Kidney tubule cell (primary cell): ENCODE data around the gene OPA1.

Experiments
- DNase-seq: peaks from one replicate; pipeline ENCODE4 v3.0.0-alpha.2; 2018; ENCODE audit warnings: low spot score

The OPA1 gene

GRCh38 chr3:193592841-193593667 is at the start of gene OPA1:
Gene OPA1 (plus strand): TSS chr3:193593208. CDS start chr3:193593378, 170 bp downstream.
- DNase-seq: peak; percentile 99

- DNase-seq: no peak
Observed at GRCh38 chr3:193544289-193544688, 48.7 kb upstream of the OPA1 start.

GRCh38 chr3:193545304-193545703 is 47.7 kb upstream of the OPA1 start:
- no peak for DNase-seq

- DNase-seq: no peak
Observed at GRCh38 chr3:193546129-193546528, 46.9 kb upstream of the OPA1 start.

GRCh38 chr3:193548406-193548805 is 44.6 kb upstream of the OPA1 start:
- no peak for DNase-seq

GRCh38 chr3:193552923-193553322 is 40.1 kb upstream of the OPA1 start:
- DNase-seq: no peak

- DNase-seq: no peak
Observed at GRCh38 chr3:193553586-193553985, 39.4 kb upstream of the OPA1 start.

- peak; percentile 80 for DNase-seq
Observed at GRCh38 chr3:193554811-193555210, 38.2 kb upstream of the OPA1 start, which contains the start of gene ATP13A4. Gene ATP13A4 (minus strand): TSS chr3:193554895. CDS start chr3:193554799, 96 bp downstream.

- DNase-seq: peak; percentile 46
Observed at GRCh38 chr3:193556841-193557240, 36.2 kb upstream of the OPA1 start.

- DNase-seq: peak; percentile 20
Observed at GRCh38 chr3:193559100-193559499, 33.9 kb upstream of the OPA1 start.

GRCh38 chr3:193560091-193560490 is 32.9 kb upstream of the OPA1 start:
- no peak for DNase-seq

- no peak for DNase-seq
Observed at GRCh38 chr3:193560870-193561269, 32.1 kb upstream of the OPA1 start.

- no peak for DNase-seq
Observed at GRCh38 chr3:193563426-193563825, 29.6 kb upstream of the OPA1 start.

GRCh38 chr3:193564012-193564411 is 29.0 kb upstream of the OPA1 start:
- peak; percentile 33 for DNase-seq

- no peak for DNase-seq
Observed at GRCh38 chr3:193569119-193569518, 23.9 kb upstream of the OPA1 start.

GRCh38 chr3:193572426-193572908 is 20.5 kb upstream of the OPA1 start:
- DNase-seq: peak; percentile 64

- DNase-seq: peak; percentile 18
Observed at GRCh38 chr3:193573403-193574191, 19.4 kb upstream of the OPA1 start.

- peak; percentile 17 for DNase-seq
Observed at GRCh38 chr3:193574488-193575070, 18.4 kb upstream of the OPA1 start.

- no peak for DNase-seq
Observed at GRCh38 chr3:193585530-193585929, 7.5 kb upstream of the OPA1 start.

- DNase-seq: no peak
Observed at GRCh38 chr3:193586526-193586925, 6.5 kb upstream of the OPA1 start.

GRCh38 chr3:193589129-193589528 is 3.9 kb upstream of the OPA1 start:
- DNase-seq: no peak

GRCh38 chr3:193589616-193590015 is 3.4 kb upstream of the OPA1 start:
- no peak for DNase-seq
